Measurements from ENCODE around the gene PROCA1. TPM values are rescaled to one million over a fixed set of nuclear protein-coding genes. Genes with fewer than 3 reads are reported as not detected.

Gene PROCA1
- polyA plus RNA-seq, 1 donor (not counting 4 experiments of a cell fraction or from before 2014, with no cell fraction given): 0.39 TPM

GRCh38 chr17:28716740-28717577, 5.3 kb upstream of the PROCA1 start:
- peak overlapping the region; percentile 30 for H2AFZ ChIP-seq (ENCODE audit: control insufficient read depth, low read length)
- peak overlapping the region; percentile 99 for H3K4me2 ChIP-seq (ENCODE audit: control insufficient read depth, extremely low read depth, insufficient read depth, low read depth, low read length)
- H3K36me3 ChIP-seq (ENCODE audit: control insufficient read depth in 2 of 2, extremely low read depth in 1 of 2, insufficient read depth in 2 of 2, low read length in 2 of 2): peaks cover 20 to 48% of the 10 kb centered on the region in 2 experiments
- dilution Hi-C loops (cut with MboI; ENCODE audit: extremely low pct_ligation_motif_present, low sequenced_read_pairs): no loop called here
- FAIRE-seq (no peak), DNase-seq (ENCODE audit: low read depth, low spot score) (no peak)
- H3K27ac ChIP-seq (ENCODE audit: control insufficient read depth, insufficient read depth, low read length): peak overlapping the region; percentile 89
- peaks cover 33% of the 10 kb centered on the region for H3K4me1 ChIP-seq (ENCODE audit: control insufficient read depth, extremely low read depth, insufficient read depth, low read length)
- H3K4me3 ChIP-seq (ENCODE audit: control insufficient read depth in 2 of 3, extremely low read depth in 1 of 3, insufficient read depth in 2 of 3, low read depth in 1 of 3, low read length in 3 of 3): peak overlapping the region; percentile 69 to 87 (median 82)
- H3K79me2 ChIP-seq (ENCODE audit: control insufficient read depth, insufficient read depth, low read length): peaks cover 45% of the 10 kb centered on the region
- H3K9ac ChIP-seq (ENCODE audit: control insufficient read depth, extremely low read depth, insufficient read depth, low read length): peak overlapping the region; percentile 95
- peaks cover 3% of the 10 kb centered on the region for H3K9me1 ChIP-seq (ENCODE audit: control insufficient read depth, extremely low read depth, insufficient read depth, low read length)
- H3K27me3 ChIP-seq (ENCODE audit: control insufficient read depth, extremely low read depth, insufficient read depth, low read length): no peaks in the 10 kb centered on the region
- TF ChIP-seq EZH2 (IDR thresholded peaks at IDR 0.05; ENCODE audit: low read length): no peak
- no peak for TF ChIP-seq CTCF (optimal IDR thresholded peaks at IDR 0.05 in 1 of 3, IDR thresholded peaks at IDR 0.05 in 1 of 3, conservative IDR thresholded peaks at IDR 0.05 in 1 of 3; ENCODE audit: extremely low read depth in 1 of 3, insufficient read depth in 2 of 3, low read length in 3 of 3)
- H4K20me1 ChIP-seq (ENCODE audit: control insufficient read depth, extremely low read depth, insufficient read depth, low read length): peaks cover 14% of the 10 kb centered on the region
- no peaks in the 10 kb centered on the region for H3K9me3 ChIP-seq (ENCODE audit: control insufficient read depth, low read depth, low read length)

GRCh38 chr17:28715217-28715616, 3.5 kb upstream of the PROCA1 start:
- no peak for FAIRE-seq
- TF ChIP-seq CTCF (optimal IDR thresholded peaks at IDR 0.05 in 1 of 3, IDR thresholded peaks at IDR 0.05 in 1 of 3, conservative IDR thresholded peaks at IDR 0.05 in 1 of 3; ENCODE audit: extremely low read depth in 1 of 3, insufficient read depth in 2 of 3, low read length in 3 of 3) (no peak), EZH2 (IDR thresholded peaks at IDR 0.05; ENCODE audit: low read length) (no peak)
- peaks cover 16 to 33% of the 10 kb centered on the region in 2 experiments for H3K36me3 ChIP-seq (ENCODE audit: control insufficient read depth in 2 of 2, extremely low read depth in 1 of 2, insufficient read depth in 2 of 2, low read length in 2 of 2)
- no peak overlapping the region for H2AFZ ChIP-seq (ENCODE audit: control insufficient read depth, low read length)
- H3K9ac ChIP-seq (ENCODE audit: control insufficient read depth, extremely low read depth, insufficient read depth, low read length): no peak overlapping the region
- H3K79me2 ChIP-seq (ENCODE audit: control insufficient read depth, insufficient read depth, low read length): peaks cover 28% of the 10 kb centered on the region
- DNase-seq (ENCODE audit: low read depth, low spot score): no peak
- H4K20me1 ChIP-seq (ENCODE audit: control insufficient read depth, extremely low read depth, insufficient read depth, low read length): peaks cover 5% of the 10 kb centered on the region
- no peak overlapping the region for H3K27ac ChIP-seq (ENCODE audit: control insufficient read depth, insufficient read depth, low read length)
- peaks cover 3% of the 10 kb centered on the region for H3K9me1 ChIP-seq (ENCODE audit: control insufficient read depth, extremely low read depth, insufficient read depth, low read length)
- H3K4me1 ChIP-seq (ENCODE audit: control insufficient read depth, extremely low read depth, insufficient read depth, low read length): peaks cover 30% of the 10 kb centered on the region
- H3K9me3 ChIP-seq (ENCODE audit: control insufficient read depth, low read depth, low read length): no peaks in the 10 kb centered on the region
- dilution Hi-C loops (cut with MboI; ENCODE audit: extremely low pct_ligation_motif_present, low sequenced_read_pairs): no loop called here
- H3K4me3 ChIP-seq (ENCODE audit: control insufficient read depth in 2 of 3, extremely low read depth in 1 of 3, insufficient read depth in 2 of 3, low read depth in 1 of 3, low read length in 3 of 3): no peak overlapping the region
- no peak overlapping the region for H3K4me2 ChIP-seq (ENCODE audit: control insufficient read depth, extremely low read depth, insufficient read depth, low read depth, low read length)
- no peaks in the 10 kb centered on the region for H3K27me3 ChIP-seq (ENCODE audit: control insufficient read depth, extremely low read depth, insufficient read depth, low read length)

Measured in keratinocyte (primary cell).